BE2C (cell line): Measurements from ENCODE around the gene APOLD1.

Experiments used
- DNase-seq: peaks from one replicate; pipeline ENCODE4 v3.0.0-alpha.2; 2020
- H3K27me3 ChIP-seq: fragments of 250-450 bp; sonication (Bioruptor Pico); 2 replicates; pipeline ENCODE4 v1.5.1; 2020; ENCODE audit warnings: mild to moderate bottlenecking
- H3K36me3 ChIP-seq: fragments of 250-450 bp; sonication (Bioruptor Pico); 2 replicates; pipeline ENCODE4 v1.5.1; 2020; ENCODE audit warnings: mild to moderate bottlenecking
- H3K4me1 ChIP-seq: fragments of 250-450 bp; sonication (Bioruptor Pico); 2 replicates; pipeline ENCODE4 v1.5.1; 2020
- H3K4me3 ChIP-seq: 2 replicates; pipeline ENCODE4 v1.5.1; 2011; ENCODE audit warnings: low read depth, low read length
- H3K9me3 ChIP-seq: fragments of 250-450 bp; sonication (Bioruptor Pico); 2 replicates; pipeline ENCODE4 v1.5.1; 2020
- TF ChIP-seq, protein P1 (sequence below): IDR thresholded peaks from 2 replicates; pipeline ENCODE4 v1.5.1; 2012; ENCODE audit warnings: mild to moderate bottlenecking, low read depth, low read length

APOLD1 gene

DNA sequence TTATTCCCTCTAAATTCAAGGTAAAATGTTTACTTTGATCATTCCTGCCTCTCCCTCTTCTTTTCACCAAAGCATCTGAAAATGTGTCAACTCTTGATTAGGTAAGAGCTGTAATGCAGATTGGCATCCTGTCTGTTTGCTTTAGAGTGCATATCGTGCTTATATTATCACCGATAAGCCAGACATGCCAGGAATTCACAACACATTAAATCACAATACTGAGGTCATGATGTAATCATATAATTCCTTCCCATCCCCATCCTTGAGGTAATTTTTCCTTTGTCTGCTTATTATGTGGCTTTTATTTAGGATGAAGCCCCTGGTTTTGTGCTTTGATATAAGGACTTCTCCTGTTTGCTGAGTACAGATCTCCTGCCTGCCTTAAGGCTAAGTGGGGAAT, 37.8 kb downstream of the APOLD1 start:
- no peak for DNase-seq
- Histone ChIP-seq H3K9me3 (no peaks in the 10 kb centered on the region), H3K27me3 (no peaks in the 10 kb centered on the region), H3K36me3 (peaks cover 77% of the 10 kb centered on the region), H3K4me1 (no peaks in the 10 kb centered on the region), H3K4me3 (no peak overlapping the region)
- TF ChIP-seq, protein P1, sequence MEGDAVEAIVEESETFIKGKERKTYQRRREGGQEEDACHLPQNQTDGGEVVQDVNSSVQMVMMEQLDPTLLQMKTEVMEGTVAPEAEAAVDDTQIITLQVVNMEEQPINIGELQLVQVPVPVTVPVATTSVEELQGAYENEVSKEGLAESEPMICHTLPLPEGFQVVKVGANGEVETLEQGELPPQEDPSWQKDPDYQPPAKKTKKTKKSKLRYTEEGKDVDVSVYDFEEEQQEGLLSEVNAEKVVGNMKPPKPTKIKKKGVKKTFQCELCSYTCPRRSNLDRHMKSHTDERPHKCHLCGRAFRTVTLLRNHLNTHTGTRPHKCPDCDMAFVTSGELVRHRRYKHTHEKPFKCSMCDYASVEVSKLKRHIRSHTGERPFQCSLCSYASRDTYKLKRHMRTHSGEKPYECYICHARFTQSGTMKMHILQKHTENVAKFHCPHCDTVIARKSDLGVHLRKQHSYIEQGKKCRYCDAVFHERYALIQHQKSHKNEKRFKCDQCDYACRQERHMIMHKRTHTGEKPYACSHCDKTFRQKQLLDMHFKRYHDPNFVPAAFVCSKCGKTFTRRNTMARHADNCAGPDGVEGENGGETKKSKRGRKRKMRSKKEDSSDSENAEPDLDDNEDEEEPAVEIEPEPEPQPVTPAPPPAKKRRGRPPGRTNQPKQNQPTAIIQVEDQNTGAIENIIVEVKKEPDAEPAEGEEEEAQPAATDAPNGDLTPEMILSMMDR, result no peak

GRCh38 chr12:12823811-12824210, 38.4 kb downstream of the APOLD1 start:
- DNase-seq, result no peak
- Histone ChIP-seq H3K4me1 (no peaks in the 10 kb centered on the region), H3K9me3 (no peaks in the 10 kb centered on the region), H3K27me3 (no peaks in the 10 kb centered on the region), H3K4me3 (no peak overlapping the region), H3K36me3 (peaks cover 81% of the 10 kb centered on the region)
- TF ChIP-seq, protein P1, result no peak

GRCh38 chr12:12835378-12836146, 50.1 kb downstream of the APOLD1 start:
- Histone ChIP-seq H3K36me3 (peaks cover 19% of the 10 kb centered on the region), H3K27me3 (no peaks in the 10 kb centered on the region), H3K4me1 (no peaks in the 10 kb centered on the region), H3K4me3 (no peak overlapping the region), H3K9me3 (no peaks in the 10 kb centered on the region)
- DNase-seq, result no peak
- TF ChIP-seq, protein P1, result no peak

DNA sequence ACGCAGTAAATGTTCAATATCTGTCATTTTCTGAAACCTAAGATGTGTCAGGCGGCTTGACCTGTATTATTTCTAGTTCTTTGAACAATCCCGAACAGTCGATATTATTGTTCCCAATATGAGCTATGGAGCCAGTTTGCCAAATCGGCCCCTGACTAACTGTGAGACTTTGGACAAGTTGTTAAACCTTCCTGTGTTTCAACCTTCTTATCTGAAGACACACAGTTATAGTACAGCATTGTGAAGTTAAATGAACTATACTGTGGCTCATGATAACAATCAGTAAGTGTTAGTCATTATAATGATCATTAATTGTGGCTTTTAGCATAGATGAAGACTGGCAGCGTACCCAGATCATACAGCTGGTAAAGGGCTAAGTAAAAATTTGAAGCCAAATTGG, 51.1 kb downstream of the APOLD1 start:
- no peak for DNase-seq
- Histone ChIP-seq H3K36me3 (peaks cover 14% of the 10 kb centered on the region), H3K9me3 (no peaks in the 10 kb centered on the region), H3K27me3 (no peaks in the 10 kb centered on the region), H3K4me3 (no peak overlapping the region), H3K4me1 (no peaks in the 10 kb centered on the region)
- TF ChIP-seq, protein P1, result no peak

DNA sequence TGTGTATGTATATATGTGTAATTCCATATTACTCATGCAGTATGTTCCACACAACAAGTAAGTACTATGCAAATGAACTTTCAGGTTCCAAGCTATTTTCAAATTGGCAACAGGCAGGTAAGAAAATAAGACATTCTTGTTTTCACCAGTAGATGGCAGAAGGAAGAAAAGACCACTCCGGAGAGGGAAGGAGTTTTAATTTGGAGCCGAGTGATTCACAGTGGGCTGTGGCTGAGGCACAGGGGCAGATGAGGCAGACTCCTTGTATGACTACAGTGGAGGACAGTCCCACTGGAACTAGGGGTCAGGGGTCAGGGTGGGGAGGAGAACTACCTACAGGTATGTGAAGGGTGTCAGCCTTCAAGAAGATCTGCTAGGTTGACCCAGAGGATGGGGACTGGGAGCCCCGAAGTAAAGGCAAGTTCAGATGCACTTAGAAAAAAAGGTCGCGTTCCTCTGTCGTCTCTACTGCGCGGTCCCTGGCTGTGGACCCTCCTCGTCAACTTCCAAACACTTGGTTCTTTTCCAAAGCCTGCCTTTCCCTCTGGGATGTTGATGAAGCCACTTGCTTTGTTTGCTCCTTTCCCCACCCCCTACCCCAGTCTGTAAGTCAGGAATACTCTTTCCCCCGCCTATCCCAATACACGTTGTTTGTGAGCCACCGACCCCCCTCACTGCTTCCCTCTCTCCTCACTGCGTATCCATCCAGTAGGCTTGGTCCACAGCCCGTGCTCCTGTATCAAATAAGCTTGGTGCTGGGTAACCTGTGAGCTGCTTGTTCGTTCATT, 51.8 kb downstream of the APOLD1 start:
- peaks cover 11% of the 10 kb centered on the region for H3K36me3 ChIP-seq
- DNase-seq, result peak; percentile 30
- H3K4me1 ChIP-seq, result no peaks in the 10 kb centered on the region
- H3K9me3 ChIP-seq, result no peaks in the 10 kb centered on the region
- H3K4me3 ChIP-seq, result no peak overlapping the region
- TF ChIP-seq, protein P1, result peak; percentile 69
- no peaks in the 10 kb centered on the region for H3K27me3 ChIP-seq

GRCh38 chr12:12837813-12838153, 52.3 kb downstream of the APOLD1 start:
- TF ChIP-seq, protein P1, result no peak
- Histone ChIP-seq H3K36me3 (peaks cover 6% of the 10 kb centered on the region; the same call in 1 of the 2 replicates), H3K27me3 (no peaks in the 10 kb centered on the region), H3K4me3 (no peak overlapping the region), H3K9me3 (no peaks in the 10 kb centered on the region), H3K4me1 (no peaks in the 10 kb centered on the region)
- DNase-seq, result no peak
